Fibroblast of villous mesenchyme (primary cell): ENCODE data around the gene OSM. TPM values are rescaled to one million over a fixed set of nuclear protein-coding genes. Genes with fewer than 3 reads are reported as not detected.

Experiments used
- total RNA-seq: library from RNA; depleted of rRNA; stranded (reverse); fragments of >200 nt; gene quantifications from 2 replicates; pipeline ENCODE4 v1.2.3, GENCODE V29; 2012

Gene OSM
- total RNA-seq, 1 donor = 0.43 TPM

Other genes with a start within 250 kb of the OSM start
- not detected in 2 replicates for gene HORMAD2, start 186.4 kb downstream of the OSM start, total RNA-seq
- 7.4 and 7.8 TPM in 2 replicates for gene LIF, start 20.1 kb downstream of the OSM start, total RNA-seq
- gene CASTOR1, start 22.7 kb upstream of the OSM start, total RNA-seq = 1.6 and 4.3 TPM in 2 replicates
- 26.4 and 29.8 TPM in 2 replicates for gene TBC1D10A, start 60.1 kb upstream of the OSM start, total RNA-seq
- gene SF3A1, start 90.0 kb upstream of the OSM start, total RNA-seq = 23.5 and 27.2 TPM in 2 replicates
- gene CCDC157, start 90.2 kb upstream of the OSM start, total RNA-seq = 1.3 and 2.6 TPM in 2 replicates
- gene RNF215, start 120.6 kb upstream of the OSM start, total RNA-seq = 19.6 and 20.3 TPM in 2 replicates
- gene SEC14L2, start 130.2 kb upstream of the OSM start, total RNA-seq = 9.5 and 12.2 TPM in 2 replicates
- gene MTFP1, start 158.9 kb upstream of the OSM start, total RNA-seq = 10.8 and 11.3 TPM in 2 replicates
- gene SEC14L3, start 205.2 kb upstream of the OSM start, total RNA-seq = not detected in 2 replicates
- under 0.01 TPM in 2 replicates for gene SEC14L4, start 238.8 kb upstream of the OSM start, total RNA-seq